Peyer's patch (tissue), 4 donors: ENCODE measurements around the gene CALCA. TPM values are rescaled to one million over a fixed set of nuclear protein-coding genes. Genes with fewer than 3 reads are reported as not detected.

Experiments
- DNase-seq, 3 donors: peaks; one replicate each; pipeline ENCODE4 v3.0.0-alpha.2; 2017 to 2019
- H3K27ac ChIP-seq, 4 donors: fragments of 200-600 bp; sonication (generic); one replicate each; pipeline ENCODE4 v1.5.1; 2016 to 2019
- H3K27me3 ChIP-seq, 2 donors: fragments of 200-600 bp; sonication (generic); one replicate each; pipeline ENCODE4 v1.5.1; 2019
- H3K36me3 ChIP-seq, 3 donors: fragments of 200-600 bp; sonication (generic); one replicate each; pipeline ENCODE4 v1.5.1; 2016 to 2019
- H3K4me1 ChIP-seq, 4 donors: fragments of 200-600 bp; sonication (generic); one replicate each; pipeline ENCODE4 v1.5.1; 2016 to 2019
- H3K4me3 ChIP-seq, 4 donors: fragments of 200-600 bp; sonication (generic); 1 replicate in 3 of 4; 2 replicates in 1 of 4; pipeline ENCODE4 v1.5.1; 2016 to 2019; ENCODE audit warnings: mild to moderate bottlenecking in 1 of 4
- H3K9me3 ChIP-seq, 4 donors: fragments of 200-600 bp; sonication (generic); one replicate each; pipeline ENCODE4 v1.5.1; 2016 to 2019; ENCODE audit warnings: mild to moderate bottlenecking in 1 of 4
- CTCF ChIP-seq, 6 experiments: fragments of 450-650 bp in 4 of 6; fragments of 200-600 bp in 2 of 6; sonication (generic) in 1 of 6; IDR thresholded peaks; one replicate each; pipeline ENCODE4 v1.5.1; 2017 to 2019; ENCODE audit warnings: antibody characterized with exemption in 6 of 6, mild to moderate bottlenecking in 3 of 6, moderate library complexity in 1 of 6
- POLR2A ChIP-seq, 2 donors: fragments of 450-650 bp; IDR thresholded peaks; one replicate each; pipeline ENCODE4 v1.5.1; 2017; ENCODE audit warnings: antibody characterized with exemption in 2 of 2, mild to moderate bottlenecking in 2 of 2, moderate library complexity in 2 of 2
- total RNA-seq, 4 donors: library from RNA; depleted of rRNA; stranded (reverse); fragments of >200 nt; gene quantifications; one replicate each; pipeline ENCODE4 v1.1.0, GENCODE V29; 2016

Gene CALCA
- total RNA-seq, 4 donors from 2014 or later, result not detected

GRCh38 chr11:14934641-14935351, 37.4 kb downstream of the CALCA start:
- H3K9me3 ChIP-seq, result no peaks in the 10 kb centered on the region
- H3K4me3 ChIP-seq, result no peak overlapping the region
- TF ChIP-seq CTCF (IDR thresholded peaks at IDR 0.05), result no peak
- no peak for TF ChIP-seq POLR2A (IDR thresholded peaks at IDR 0.05)
- H3K4me1 ChIP-seq, result no peaks in the 10 kb centered on the region
- no peak overlapping the region for H3K27ac ChIP-seq
- H3K27me3 ChIP-seq, result no peaks in the 10 kb centered on the region
- no peak for DNase-seq
- no peaks in the 10 kb centered on the region for H3K36me3 ChIP-seq

GRCh38 chr11:14932447-14932846, 39.7 kb downstream of the CALCA start:
- Histone ChIP-seq H3K27me3 (no peaks in the 10 kb centered on the region), H3K36me3 (no peaks in the 10 kb centered on the region), H3K27ac (no peak overlapping the region), H3K4me1 (no peaks in the 10 kb centered on the region), H3K4me3 (no peak overlapping the region), H3K9me3 (no peaks in the 10 kb centered on the region)
- DNase-seq, result no peak
- TF ChIP-seq CTCF (IDR thresholded peaks at IDR 0.05), result no peak
- no peak for TF ChIP-seq POLR2A (IDR thresholded peaks at IDR 0.05)

GRCh38 chr11:14930369-14930768, 41.8 kb downstream of the CALCA start:
- Histone ChIP-seq H3K4me3 (no peak overlapping the region), H3K27ac (no peak overlapping the region), H3K27me3 (no peaks in the 10 kb centered on the region), H3K4me1 (no peaks in the 10 kb centered on the region), H3K9me3 (no peaks in the 10 kb centered on the region), H3K36me3 (no peaks in the 10 kb centered on the region)
- TF ChIP-seq POLR2A (IDR thresholded peaks at IDR 0.05), result no peak
- no peak for TF ChIP-seq CTCF (IDR thresholded peaks at IDR 0.05)
- DNase-seq, result no peak

- no peaks in the 10 kb centered on the region for H3K9me3 ChIP-seq
- H3K4me1 ChIP-seq, result no peaks in the 10 kb centered on the region
- DNase-seq, result no peak
- no peak overlapping the region for H3K27ac ChIP-seq
- no peaks in the 10 kb centered on the region for H3K27me3 ChIP-seq
- TF ChIP-seq POLR2A (IDR thresholded peaks at IDR 0.05) (no peak), CTCF (IDR thresholded peaks at IDR 0.05) (no peak)
- H3K4me3 ChIP-seq, result no peak overlapping the region
- H3K36me3 ChIP-seq, result no peaks in the 10 kb centered on the region
These were observed 45.0 kb downstream of the CALCA start for GRCh38 chr11:14927146-14927545.

GRCh38 chr11:14924318-14924717, 47.8 kb downstream of the CALCA start:
- Histone ChIP-seq H3K4me1 (no peaks in the 10 kb centered on the region), H3K36me3 (no peaks in the 10 kb centered on the region), H3K27me3 (no peaks in the 10 kb centered on the region), H3K4me3 (no peak overlapping the region), H3K27ac (no peak overlapping the region), H3K9me3 (no peaks in the 10 kb centered on the region)
- DNase-seq, result no peak
- TF ChIP-seq CTCF (IDR thresholded peaks at IDR 0.05), result no peak
- TF ChIP-seq POLR2A (IDR thresholded peaks at IDR 0.05), result no peak

Other genes starting within 250 kb of the CALCA start
- gene CYP2R1, start 80.1 kb downstream of the CALCA start, total RNA-seq, result 10 to 100 TPM; 28.9 to 48.3 (median 40.9) TPM
- gene CALCB, start 101.2 kb upstream of the CALCA start, total RNA-seq, result 1 to 10 TPM in 1 of 4 donors, under 1 TPM in 1, not detected in 2; 0.67 to 5.0 TPM
- 10 to 100 TPM in 1 of 4 donors, 1 to 10 TPM in 3; 3.0 to 28.1 (median 6.8) TPM for gene INSC, start 142.6 kb upstream of the CALCA start, total RNA-seq